ENCODE results near the gene SRSF12. TPM values are rescaled to one million over a fixed set of nuclear protein-coding genes. Genes with fewer than 3 reads are reported as not detected.

The SRSF12 gene
- total RNA-seq: 0.54 and 1.5 TPM in 2 replicates

GRCh38 chr6:89117211-89118108 lies at the start of gene SRSF12:
SRSF12 (minus strand) TSS chr6:89118071; CDS start chr6:89117887, 184 bp downstream.

GRCh38 chr6:89145956-89146717 lies 28.3 kb upstream of the SRSF12 start, which contains the start of gene PM20D2:
PM20D2 (plus strand) TSS chr6:89146055; CDS start chr6:89146145, 90 bp downstream.

GRCh38 chr6:89080281-89081128 lies 37.4 kb downstream of the SRSF12 start, which contains the start of gene PNRC1:
PNRC1 (plus strand) TSS chr6:89080751; CDS start chr6:89080895, 144 bp downstream.

Other genes starting within 250 kb of the SRSF12 start
- 10.5 and 12.8 TPM in 2 replicates for gene RNGTT, start 154.5 kb downstream of the SRSF12 start, total RNA-seq
- 124 and 132 TPM in 2 replicates for gene PNRC1, start 37.3 kb downstream of the SRSF12 start, total RNA-seq
- 2.0 and 5.7 TPM in 2 replicates for gene PM20D2, start 28.0 kb upstream of the SRSF12 start, total RNA-seq
- not detected in 2 replicates for gene GABRR1, start 99.3 kb upstream of the SRSF12 start, total RNA-seq
- gene GABRR2, start 197.2 kb upstream of the SRSF12 start, total RNA-seq: not detected in 2 replicates
- gene UBE2J1, start 234.7 kb upstream of the SRSF12 start, total RNA-seq: 36.6 and 46.5 TPM in 2 replicates

Data from cardiac atrium fibroblast (primary cell).